Glutamatergic neuron (in vitro differentiated cells): ENCODE data around the gene ZFYVE28. TPM values are rescaled to one million over a fixed set of nuclear protein-coding genes. Genes with fewer than 3 reads are reported as not detected.

ENCODE experiments used
- DNase-seq: peaks from one replicate; pipeline ENCODE4 v3.0.0; 2022
- H3K27ac Mint-ChIP-seq: one replicate; pipeline ENCODE4 v1.8.0; 2020; ENCODE audit warnings: mild to moderate bottlenecking, mixed read lengths, inconsistent platforms; ENCODE audit not compliant: unreplicated experiment
- H3K27me3 Mint-ChIP-seq: one replicate; pipeline ENCODE4 v1.8.0; 2020; ENCODE audit warnings: mild to moderate bottlenecking, moderate library complexity, mixed read lengths, inconsistent platforms; ENCODE audit not compliant: unreplicated experiment
- H3K36me3 Mint-ChIP-seq: one replicate; pipeline ENCODE4 v1.8.0; 2020; ENCODE audit warnings: mild to moderate bottlenecking, mixed read lengths, inconsistent platforms; ENCODE audit not compliant: unreplicated experiment
- H3K4me1 Mint-ChIP-seq: one replicate; pipeline ENCODE4 v1.8.0; 2020; ENCODE audit warnings: mild to moderate bottlenecking, low read depth, mixed read lengths, inconsistent platforms; ENCODE audit not compliant: unreplicated experiment
- H3K4me3 Mint-ChIP-seq: one replicate; pipeline ENCODE4 v1.8.0; 2020; ENCODE audit warnings: mild to moderate bottlenecking, mixed read lengths, inconsistent platforms; ENCODE audit not compliant: unreplicated experiment
- H3K9me3 Mint-ChIP-seq: one replicate; pipeline ENCODE4 v1.8.0; 2020; ENCODE audit warnings: mild to moderate bottlenecking, moderate library complexity, mixed read lengths, inconsistent platforms; ENCODE audit not compliant: unreplicated experiment
- CTCF ChIP-seq: fragments of 200-600 bp; sonication (generic); IDR thresholded peaks from one replicate; pipeline ENCODE4 v1.5.0; 2021; ENCODE audit not compliant: partially characterized antibody, unreplicated experiment
- total RNA-seq: library from RNA; stranded (reverse); fragmentation: NEBNext Ultra II Directional; extraction: Animal tissue kit (Norgen Biotek cat#: 25700); gene quantifications from one replicate; pipeline ENCODE4 v1.2.1, GENCODE V29; 2021; ENCODE audit not compliant: unreplicated experiment

The ZFYVE28 gene
- total RNA-seq, 1 donor from 2014 or later = 4.8 TPM

GRCh38 chr4:2220016-2220630 is 198.3 kb downstream of the ZFYVE28 start:
- no peak overlapping the region for H3K4me3 Mint-ChIP-seq
- H3K9me3 Mint-ChIP-seq = peaks cover 2% of the 10 kb centered on the region
- DNase-seq = peak; percentile 83
- no peaks in the 10 kb centered on the region for H3K36me3 Mint-ChIP-seq
- H3K27ac Mint-ChIP-seq = no peak overlapping the region
- H3K4me1 Mint-ChIP-seq = no peaks in the 10 kb centered on the region
- H3K27me3 Mint-ChIP-seq = peaks cover 3% of the 10 kb centered on the region
- peak; percentile 73 for TF ChIP-seq CTCF

Other genes starting within 250 kb of the ZFYVE28 start
- 15.6 TPM for gene HAUS3, start 176.5 kb downstream of the ZFYVE28 start, total RNA-seq
- gene POLN, start 176.5 kb downstream of the ZFYVE28 start, total RNA-seq = 6.8 TPM
- gene MXD4, start 156.5 kb downstream of the ZFYVE28 start, total RNA-seq = 143 TPM
- gene CFAP99, start 310 bp upstream of the ZFYVE28 start, total RNA-seq = not detected
- gene RNF4, start 50.5 kb upstream of the ZFYVE28 start, total RNA-seq = 73.6 TPM
- gene FAM193A, start 118.0 kb upstream of the ZFYVE28 start, total RNA-seq = 56.1 TPM